OCI-LY7 (cell line): ENCODE data around the gene NPB. TPM values are rescaled to one million over a fixed set of nuclear protein-coding genes. Genes with fewer than 3 reads are reported as not detected.

Experiments
- BruUV-seq: library from RNA; stranded (reverse); fragments of 400-500 nt; replicated peaks from 2 replicates; lab custom pipeline; 2021; lab: Mats Ljungman, UMichigan
- CTCF ChIA-PET: fragments of 300-600 bp; sonication (Branson Sonifier 250); formaldehyde crosslinking; loops from one replicate; lab custom pipeline; 2022; ENCODE audit warnings: antibody characterized with exemption; ENCODE audit not compliant: unreplicated experiment; lab: Charles Lee
- POLR2A ChIA-PET: fragments of 300-600 bp; sonication (Branson Sonifier 250); formaldehyde crosslinking; loops from one replicate; lab custom pipeline; 2022; ENCODE audit warnings: antibody characterized with exemption; lab: Charles Lee
- DNase-seq: peaks from one replicate; pipeline ENCODE4 v3.0.0-alpha.2; 2015; ENCODE audit warnings: low spot score
- H2AFZ ChIP-seq: fragments of 200-600 bp; sonication (generic), shearing (Covaris generic); 2 replicates; pipeline ENCODE4 v1.6.1; 2014; ENCODE audit warnings: mild to moderate bottlenecking, antibody characterized with exemption, low read length, moderate library complexity
- H3K27ac ChIP-seq: fragments of 200-600 bp; sonication (generic); 2 replicates; pipeline ENCODE4 v1.5.1; 2014; ENCODE audit warnings: mixed run types, low read depth, mild to moderate bottlenecking, moderate library complexity, low read length, inconsistent platforms; ENCODE audit not compliant: poor library complexity, severe bottlenecking
- H3K36me3 ChIP-seq: fragments of 200-600 bp; sonication (generic); 2 replicates; pipeline ENCODE4 v1.6.1; 2014; ENCODE audit warnings: mild to moderate bottlenecking, antibody characterized with exemption, low read length, moderate library complexity, mixed read lengths; ENCODE audit not compliant: insufficient read depth
- H3K4me1 ChIP-seq: fragments of 200-600 bp; sonication (generic); 2 replicates; pipeline ENCODE4 v1.5.1; 2014; ENCODE audit warnings: mild to moderate bottlenecking, low read length; ENCODE audit not compliant: insufficient read depth, poor library complexity, severe bottlenecking
- H3K4me2 ChIP-seq: fragments of 200-600 bp; sonication (generic); 2 replicates; pipeline ENCODE4 v1.6.1; 2014; ENCODE audit warnings: mild to moderate bottlenecking, low read length
- H3K4me3 ChIP-seq: fragments of 200-600 bp; sonication (generic); 2 replicates; pipeline ENCODE4 v1.5.1; 2014; ENCODE audit warnings: mild to moderate bottlenecking, low read depth, low read length; ENCODE audit not compliant: poor library complexity, severe bottlenecking
- H3K79me2 ChIP-seq: fragments of 200-600 bp; sonication (generic); 2 replicates; pipeline ENCODE4 v1.6.1; 2016; ENCODE audit warnings: low read depth, mild to moderate bottlenecking, low read length, moderate library complexity, mixed read lengths; ENCODE audit not compliant: insufficient read depth
- H3K9me2 ChIP-seq: fragments of 200-600 bp; sonication (generic); 2 replicates; pipeline ENCODE4 v1.6.1; 2016; ENCODE audit warnings: mild to moderate bottlenecking, low read length, mixed read lengths; ENCODE audit not compliant: insufficient read depth
- H3K9me3 ChIP-seq: fragments of 200-600 bp; sonication (generic); 2 replicates; pipeline ENCODE4 v1.6.1; 2014; ENCODE audit warnings: mild to moderate bottlenecking, mixed run types, low read length, mixed read lengths
- H4K20me1 ChIP-seq: fragments of 200-600 bp; sonication (generic); 2 replicates; pipeline ENCODE4 v1.6.1; 2014; ENCODE audit warnings: mild to moderate bottlenecking, antibody characterized with exemption, low read length, moderate library complexity, mixed read lengths; ENCODE audit not compliant: insufficient read depth
- EZH2phosphoT487 ChIP-seq: fragments of 200-600 bp; sonication (generic); IDR thresholded peaks from 2 replicates; pipeline ENCODE4 v1.6.1; 2018; ENCODE audit warnings: low read depth, borderline replicate concordance, mild to moderate bottlenecking, mixed run types, antibody characterized with exemption, low read length, moderate library complexity, mixed read lengths
- intact Hi-C: fragments of 100-400 bp; cut with micrococcal nuclease; formaldehyde crosslinking; loops from one replicate; pipeline ENCODE4 v1.10.0; 2022; ENCODE audit not compliant: unreplicated experiment
- total RNA-seq, 2 experiments: library from RNA; depleted of rRNA in 1 of 2; stranded (reverse); fragments of >200 nt in 1 of 2; shearing (Covaris generic) in 1 of 2; gene quantifications; 2 replicates each; pipeline ENCODE4 v1.2.3, GENCODE V29; 2014 to 2022
- TF ChIP-seq, protein P1 (sequence below): fragments of 200-600 bp; sonication (generic); conservative IDR thresholded peaks from 2 replicates; pipeline ENCODE4 v1.5.1; 2014; ENCODE audit warnings: mild to moderate bottlenecking, antibody characterized with exemption, low read length, moderate library complexity, mixed read lengths

Gene NPB
- total RNA-seq, 2 experiments from 2014 or later: 2.8 to 3.2 TPM

- Histone ChIP-seq H2AFZ (no peak overlapping the region), H4K20me1 (no peaks in the 10 kb centered on the region), H3K4me3 (peak overlapping the region; percentile 80), H3K79me2 (peaks cover 37% of the 10 kb centered on the region), H3K27ac (peak overlapping the region; percentile 60), H3K9me3 (no peaks in the 10 kb centered on the region), H3K36me3 (peaks cover 11% of the 10 kb centered on the region; the same call in 1 of the 2 replicates), H3K4me1 (peaks cover 34% of the 10 kb centered on the region), H3K9me2 (no peaks in the 10 kb centered on the region), H3K4me2 (peak overlapping the region; percentile 85)
- TF ChIP-seq, protein P1, sequence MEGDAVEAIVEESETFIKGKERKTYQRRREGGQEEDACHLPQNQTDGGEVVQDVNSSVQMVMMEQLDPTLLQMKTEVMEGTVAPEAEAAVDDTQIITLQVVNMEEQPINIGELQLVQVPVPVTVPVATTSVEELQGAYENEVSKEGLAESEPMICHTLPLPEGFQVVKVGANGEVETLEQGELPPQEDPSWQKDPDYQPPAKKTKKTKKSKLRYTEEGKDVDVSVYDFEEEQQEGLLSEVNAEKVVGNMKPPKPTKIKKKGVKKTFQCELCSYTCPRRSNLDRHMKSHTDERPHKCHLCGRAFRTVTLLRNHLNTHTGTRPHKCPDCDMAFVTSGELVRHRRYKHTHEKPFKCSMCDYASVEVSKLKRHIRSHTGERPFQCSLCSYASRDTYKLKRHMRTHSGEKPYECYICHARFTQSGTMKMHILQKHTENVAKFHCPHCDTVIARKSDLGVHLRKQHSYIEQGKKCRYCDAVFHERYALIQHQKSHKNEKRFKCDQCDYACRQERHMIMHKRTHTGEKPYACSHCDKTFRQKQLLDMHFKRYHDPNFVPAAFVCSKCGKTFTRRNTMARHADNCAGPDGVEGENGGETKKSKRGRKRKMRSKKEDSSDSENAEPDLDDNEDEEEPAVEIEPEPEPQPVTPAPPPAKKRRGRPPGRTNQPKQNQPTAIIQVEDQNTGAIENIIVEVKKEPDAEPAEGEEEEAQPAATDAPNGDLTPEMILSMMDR: no peak
- CTCF ChIA-PET: no interaction called here
- POLR2A ChIA-PET: interaction anchor here (0.8 to 2.5 kb wide), 3 partner anchors 9 to 173 kb away, joined by 3 to 8 read pairs (median 4); partner anchors contain the start of gene DCXR
- no peak for DNase-seq
- BruUV-seq: no TSS peak
- intact Hi-C loops: loop anchor here (2.0 kb wide), 2 partner anchors 55 to 213 kb away; partner anchors contain the start of genes ARHGDIA and SLC25A10
Observed at GRCh38 chr17:81925860-81926450, 23.9 kb downstream of the NPB start.

- ChIA-PET POLR2A (interaction anchor here (0.8 to 2.5 kb wide), 4 partner anchors 10 to 173 kb away, joined by 3 to 8 read pairs (median 4); partner anchors contain the start of gene DCXR), CTCF (no interaction called here)
- H3K9me3 ChIP-seq: no peaks in the 10 kb centered on the region
- no TSS peak for BruUV-seq
- no peak for TF ChIP-seq EZH2phosphoT487
- TF ChIP-seq, protein P1: no peak
- DNase-seq: peak; percentile 70
- H4K20me1 ChIP-seq: no peaks in the 10 kb centered on the region
- H3K4me2 ChIP-seq: peak overlapping the region; percentile 85
- H3K4me3 ChIP-seq: peak overlapping the region; percentile 80
- H3K27ac ChIP-seq: peak overlapping the region; percentile 60
- peaks cover 37% of the 10 kb centered on the region for H3K79me2 ChIP-seq
- no peaks in the 10 kb centered on the region for H3K9me2 ChIP-seq
- peaks cover 34% of the 10 kb centered on the region for H3K4me1 ChIP-seq
- intact Hi-C loops: loop anchor here (2.0 kb wide), 2 partner anchors 56 to 214 kb away; partner anchors contain the start of genes ARHGDIA and SLC25A10
- H3K36me3 ChIP-seq: peaks cover 11% of the 10 kb centered on the region; the same call in 1 of the 2 replicates
- peak overlapping the region; percentile 0; the same call in 1 of the 2 replicates for H2AFZ ChIP-seq
Observed at GRCh38 chr17:81926451-81927151, 24.6 kb downstream of the NPB start.
